G401.6 (cell line): ENCODE measurements around the gene KCNJ4.
"Not testable (repeated sequence)": the region's sequence is repeated elsewhere in the genome, so short reads cannot be mapped to it uniquely, and the experiment has no call there.

ENCODE experiments used
- FAIRE-seq: peaks from 2 replicates; lab custom pipeline; 2012; peaks lifted over from hg19 to GRCh38; lab: Jason Lieb, UNC

Gene KCNJ4

GRCh38 chr22:38470179-38470578 lies 15.2 kb upstream of the KCNJ4 start:
- FAIRE-seq: not testable (repeated sequence)

DNA sequence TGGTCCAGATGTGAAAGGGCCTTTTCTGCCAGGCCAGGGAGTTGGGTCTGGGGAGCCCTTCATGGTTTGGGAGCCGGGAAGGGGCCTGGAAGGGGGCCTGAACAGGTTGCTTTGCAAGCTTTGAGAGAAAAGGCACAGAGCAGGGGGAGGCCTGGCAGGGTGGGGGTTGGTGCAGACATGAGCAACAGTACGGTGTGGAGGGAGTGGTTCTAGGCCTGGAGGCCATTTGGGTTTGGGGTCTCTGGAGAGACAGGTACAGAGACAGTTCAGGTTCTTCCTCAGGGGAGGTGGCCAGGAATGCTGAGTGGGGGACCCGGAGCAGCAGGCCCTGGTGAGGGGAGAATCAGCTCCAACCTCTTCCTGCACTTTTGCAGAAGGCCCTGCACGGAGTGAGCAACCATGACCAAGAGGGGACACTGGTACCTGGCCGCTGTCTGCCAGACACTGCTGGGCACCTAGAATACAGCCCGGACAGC lies 14.3 kb upstream of the KCNJ4 start:
- FAIRE-seq: no peak

DNA sequence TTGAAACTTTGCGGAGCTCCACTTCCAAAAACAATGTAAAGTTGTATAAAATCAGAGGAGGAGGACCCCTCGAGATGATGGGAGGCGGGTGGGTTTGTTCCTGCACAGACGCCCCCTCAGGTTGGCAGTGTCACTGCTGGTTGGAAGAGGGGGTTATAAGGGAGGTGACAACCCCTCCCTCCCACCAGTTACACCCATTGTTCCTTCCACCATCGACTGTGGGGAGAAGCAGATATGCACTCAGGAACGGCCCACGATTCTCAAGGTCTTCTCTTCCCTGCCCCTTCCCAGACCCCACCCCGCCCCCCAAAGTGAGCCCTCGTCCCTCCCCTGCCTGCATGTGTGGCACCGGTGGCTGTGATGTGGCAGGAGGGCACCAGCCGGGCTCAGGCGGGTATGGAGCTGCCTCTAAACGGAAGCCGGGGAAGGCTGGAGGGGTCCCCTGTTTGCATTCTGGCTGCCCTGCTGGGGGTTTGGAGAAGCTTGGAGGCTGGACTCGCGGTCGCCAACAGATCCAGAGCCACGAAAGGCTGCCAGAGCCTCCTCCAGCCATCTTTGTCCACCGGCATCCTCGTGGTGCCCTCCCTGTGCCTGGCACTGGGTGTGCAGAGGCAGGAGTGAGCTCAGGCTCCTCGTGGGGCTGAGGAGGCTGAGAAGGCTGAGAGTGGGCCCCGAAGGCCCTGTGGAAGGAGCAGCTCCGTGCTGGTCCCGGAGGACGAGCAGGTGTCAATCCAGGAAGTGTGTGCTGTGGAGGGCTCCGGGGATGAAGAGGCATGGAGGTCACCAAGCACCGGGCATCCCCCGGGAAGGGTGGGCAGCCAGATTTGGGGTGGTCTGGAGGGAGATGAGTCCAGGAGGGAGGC lies 13.7 kb upstream of the KCNJ4 start:
- FAIRE-seq: no peak

- no peak for FAIRE-seq
Measured at GRCh38 chr22:38467904-38468442, 13.0 kb upstream of the KCNJ4 start, which contains the start of gene KDELR3. Gene KDELR3 (plus strand): TSS chr22:38468096. CDS start chr22:38468234, 138 bp downstream.

- FAIRE-seq: no peak
Measured at GRCh38 chr22:38467438-38467903, 12.5 kb upstream of the KCNJ4 start.

- no peak for FAIRE-seq
Measured at GRCh38 chr22:38465673-38466490, 10.9 kb upstream of the KCNJ4 start.

DNA sequence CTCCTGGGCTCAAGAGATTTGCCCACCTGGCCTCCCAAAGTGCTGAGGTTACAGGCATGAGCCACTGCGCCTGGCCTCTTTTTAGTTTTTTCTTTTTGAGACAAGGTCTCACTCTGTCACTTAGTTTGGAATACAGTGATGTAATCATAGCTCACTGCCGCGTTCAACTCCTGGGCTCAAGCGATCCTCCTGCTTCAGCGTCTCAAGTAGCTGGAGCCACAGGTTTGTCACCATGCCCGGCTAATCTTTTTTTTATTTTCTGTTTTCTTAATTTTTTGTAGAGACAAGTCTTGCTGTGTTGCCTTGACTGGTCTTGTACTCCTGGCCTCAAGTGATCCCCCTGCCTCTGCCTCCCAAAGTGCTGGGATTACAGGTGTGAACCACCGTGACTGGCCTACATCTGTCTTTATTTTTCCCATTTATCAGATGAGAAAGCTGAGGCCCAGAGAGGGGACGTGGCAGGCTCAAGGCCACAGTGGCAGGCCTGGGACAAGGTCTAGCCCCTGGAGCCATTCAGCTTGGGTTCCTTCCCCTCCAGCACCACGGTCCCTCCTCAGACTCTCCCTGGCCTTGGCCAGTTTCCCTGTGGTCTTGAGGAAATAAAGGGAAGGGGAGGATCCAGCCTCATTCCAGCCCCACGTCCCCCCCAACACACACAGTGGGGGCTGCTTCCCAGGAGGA lies 10.1 kb upstream of the KCNJ4 start:
- no peak for FAIRE-seq

- peak; percentile 82 for FAIRE-seq
Measured at GRCh38 chr22:38462960-38463784, 8.2 kb upstream of the KCNJ4 start.

GRCh38 chr22:38461414-38462081 lies 6.5 kb upstream of the KCNJ4 start:
- FAIRE-seq: peak; percentile 91

DNA sequence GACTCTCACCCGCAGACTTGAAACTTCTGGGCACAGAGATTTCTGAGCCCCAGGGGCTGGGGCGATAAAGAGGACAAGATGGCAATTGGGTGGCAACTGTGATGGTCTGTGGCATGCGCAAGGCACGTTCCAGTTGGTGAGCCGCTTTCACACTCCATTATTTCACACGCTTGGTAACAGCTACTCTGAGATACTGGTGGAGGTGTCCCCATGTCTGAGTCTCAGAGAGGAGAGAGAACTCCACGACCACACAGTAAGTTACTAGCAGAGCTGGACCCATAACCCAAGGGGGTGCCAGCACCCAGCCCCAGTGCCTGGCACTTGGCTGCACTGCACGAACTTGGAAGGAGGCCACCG lies 6.0 kb upstream of the KCNJ4 start:
- no peak for FAIRE-seq

GRCh38 chr22:38460426-38460840 lies 5.4 kb upstream of the KCNJ4 start:
- no peak for FAIRE-seq

DNA sequence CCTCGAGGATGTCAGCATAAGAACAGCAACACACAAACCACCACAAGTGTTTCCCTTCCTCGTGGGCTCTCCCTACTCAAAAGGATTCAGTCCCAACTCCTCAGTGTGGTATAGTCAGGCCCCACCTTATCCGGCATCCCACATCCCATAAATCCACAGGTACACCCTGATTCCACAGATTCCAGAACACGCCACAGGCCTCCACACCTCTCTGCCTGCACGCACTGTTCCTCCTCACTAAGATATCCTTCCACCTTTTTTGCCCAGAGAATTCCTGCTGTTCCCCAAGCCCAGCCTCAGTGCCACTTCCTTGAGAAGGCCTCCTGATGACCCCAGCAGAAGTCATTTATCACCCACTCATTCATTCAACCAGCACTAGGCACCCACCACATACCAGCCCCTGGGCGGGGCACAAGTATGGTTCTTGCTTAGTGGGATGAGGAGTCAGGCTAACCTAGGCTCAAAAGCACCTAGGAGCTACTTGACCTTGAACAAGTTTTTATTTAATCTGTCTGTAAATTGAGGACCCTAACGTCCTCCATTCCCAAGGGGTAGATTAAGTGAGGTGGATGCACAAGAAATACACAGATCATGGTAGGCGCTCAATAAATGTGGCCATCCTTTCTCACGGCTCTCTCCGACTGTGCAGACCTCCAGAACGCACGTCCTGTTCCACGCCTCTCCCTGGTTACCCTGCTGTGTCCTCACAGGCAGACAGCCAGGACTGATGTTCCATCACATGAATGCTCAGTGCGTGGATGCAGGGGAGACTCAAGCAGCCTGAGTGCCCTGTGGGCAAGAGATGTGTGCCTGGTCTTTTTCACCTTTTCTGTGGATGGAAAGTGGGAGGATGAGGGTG lies 2.1 kb upstream of the KCNJ4 start:
- FAIRE-seq: no peak

DNA sequence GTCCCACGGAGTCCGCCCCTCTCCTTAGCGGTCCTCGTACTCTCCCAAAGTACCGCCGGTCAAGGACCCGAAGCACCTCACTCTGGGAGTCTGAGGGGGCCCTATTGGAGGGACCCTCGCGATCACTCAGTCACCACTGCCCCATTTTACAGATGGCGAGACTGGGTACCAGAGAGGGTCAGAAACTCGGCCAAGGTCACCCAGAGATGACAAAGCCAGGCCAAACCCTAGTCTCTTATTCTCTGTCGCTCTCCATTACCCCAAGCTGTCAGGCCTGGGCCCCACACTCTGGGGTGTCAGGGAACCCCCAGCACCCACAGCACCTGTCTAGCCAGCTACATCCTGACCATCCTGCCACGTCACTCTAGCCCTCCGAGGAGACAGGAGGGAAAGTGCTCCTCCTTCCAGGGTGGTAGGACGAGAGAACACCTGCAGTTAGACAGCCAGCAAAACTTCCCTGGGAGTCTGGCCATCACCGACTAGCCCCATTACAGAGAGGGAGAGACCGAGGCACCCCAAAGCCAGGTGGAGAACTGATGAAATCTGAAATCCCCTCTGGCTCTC lies 1.4 kb upstream of the KCNJ4 start:
- FAIRE-seq: no peak

GRCh38 chr22:38455530-38456271 lies 702 bp upstream of the KCNJ4 start:
- no peak for FAIRE-seq

DNA sequence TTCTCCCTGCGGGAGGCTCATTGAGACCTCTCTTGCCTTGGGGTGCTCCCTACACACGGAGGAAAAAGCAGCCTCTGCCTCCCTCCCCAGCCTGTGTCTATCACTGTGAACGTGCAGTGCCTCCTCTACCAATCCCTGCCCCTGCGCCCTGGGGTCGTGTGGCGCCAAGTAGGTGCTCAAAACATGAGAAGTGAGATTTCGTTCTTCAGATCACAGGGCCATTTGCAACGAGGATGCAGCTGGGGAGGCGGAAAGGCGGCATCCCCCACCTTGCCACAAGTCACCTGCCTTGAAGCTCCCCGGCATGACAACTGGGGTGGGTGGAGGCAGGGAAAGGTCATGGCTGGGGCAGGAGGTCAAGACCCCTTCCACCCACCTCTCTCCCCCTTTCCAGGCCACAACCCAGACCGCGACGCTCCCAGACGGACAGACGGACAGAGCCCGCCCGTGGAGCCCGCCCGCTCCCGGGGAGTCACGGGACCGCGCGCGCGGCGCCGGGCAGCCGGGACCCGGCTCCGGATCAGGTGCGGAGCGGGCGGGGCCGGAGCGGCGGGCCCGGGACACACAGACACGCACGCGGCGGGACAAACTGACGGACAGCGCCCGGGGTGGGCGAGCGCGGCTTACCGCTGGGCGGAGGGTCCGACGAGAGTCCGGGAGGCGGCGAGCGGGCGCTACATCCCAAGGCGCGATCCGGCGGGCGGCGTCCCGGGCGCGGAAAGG lies 485 bp downstream of the KCNJ4 start:
- FAIRE-seq: no peak

DNA sequence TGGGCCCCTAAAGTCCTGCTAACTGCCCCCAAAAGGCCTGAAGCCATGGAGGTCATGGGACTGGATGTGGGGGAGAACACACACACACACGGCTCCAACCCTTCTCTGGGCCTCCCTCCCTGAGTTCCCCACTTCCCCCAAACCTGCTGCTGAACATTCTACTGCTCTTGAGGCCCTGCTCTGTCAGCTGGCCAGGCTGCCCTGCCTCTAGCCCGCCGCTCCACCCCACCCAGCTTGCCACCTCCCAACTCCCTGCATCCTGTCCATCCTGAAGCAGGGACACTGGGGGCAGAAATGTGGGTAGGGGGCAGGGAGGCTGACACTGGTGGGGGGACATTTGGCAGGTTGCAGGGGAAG lies 1.0 kb downstream of the KCNJ4 start:
- FAIRE-seq: no peak

DNA sequence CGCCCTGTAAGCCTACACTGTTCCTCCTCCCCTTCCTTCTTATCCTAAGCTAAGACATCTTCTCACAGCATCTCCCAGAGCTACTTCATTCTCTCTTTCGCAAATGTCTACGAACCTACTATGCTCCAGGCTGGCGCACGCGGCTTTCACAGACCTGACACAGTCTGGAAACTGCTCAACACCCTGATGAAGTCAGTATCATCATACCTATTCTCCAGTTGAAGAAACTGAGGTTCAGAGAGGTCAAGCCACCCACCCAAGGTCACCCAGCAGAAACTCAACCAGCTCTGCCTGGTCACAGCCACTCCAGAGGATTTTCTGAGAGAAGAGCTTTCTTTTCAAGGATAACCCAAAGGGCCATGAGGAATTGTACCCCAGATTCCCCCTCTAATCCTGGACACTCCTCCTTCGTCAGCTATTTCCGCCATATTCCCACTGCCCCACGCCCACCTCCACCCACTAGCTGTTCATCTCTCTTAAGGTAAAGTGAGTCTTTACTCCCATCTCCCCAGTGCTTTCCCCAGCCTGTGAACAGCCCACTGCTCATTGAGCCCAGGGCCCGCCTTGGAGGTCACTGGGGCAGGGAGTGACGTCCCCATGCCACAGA lies 1.8 kb downstream of the KCNJ4 start:
- FAIRE-seq: no peak
